Aorta (tissue), 5 donors: Measurements from ENCODE around the gene DHFR. TPM values are rescaled to one million over a fixed set of nuclear protein-coding genes. Genes with fewer than 3 reads are reported as not detected.

Experiments
- ATAC-seq: fragments of 200-7000 bp; cut with Tn5 transposase; one replicate; pipeline ENCODE4 v1.9.1; 2022; ENCODE audit warnings: moderate library complexity; ENCODE audit not compliant: low FRiP score
- DNase-seq, 2 donors: peaks; one replicate each; pipeline ENCODE4 v3.0.0-alpha.2; 2020
- H3K27ac ChIP-seq, 2 donors: one replicate each; pipeline ENCODE4 v1.5.1; 2013; ENCODE audit warnings: low read length in 2 of 2, mild to moderate bottlenecking in 2 of 2, moderate library complexity in 2 of 2, control low read depth in 1 of 2, inconsistent platforms in 1 of 2, low read depth in 1 of 2
- H3K27me3 ChIP-seq, 2 donors: one replicate each; pipeline ENCODE4 v1.6.1; 2013; ENCODE audit warnings: control low read depth in 1 of 2, low read length in 1 of 2, mild to moderate bottlenecking in 1 of 2, moderate library complexity in 1 of 2; ENCODE audit not compliant: insufficient read depth in 2 of 2, control insufficient read depth in 1 of 2
- H3K36me3 ChIP-seq, 2 donors: one replicate each; pipeline ENCODE4 v1.6.1; 2013; ENCODE audit warnings: control low read depth in 1 of 2, low read length in 1 of 2, mild to moderate bottlenecking in 1 of 2; ENCODE audit not compliant: insufficient read depth in 2 of 2, control insufficient read depth in 1 of 2
- H3K4me1 ChIP-seq, 2 donors: one replicate each; pipeline ENCODE4 v1.6.1; 2013; ENCODE audit warnings: low read length in 2 of 2, control low read depth in 1 of 2, mild to moderate bottlenecking in 1 of 2, moderate library complexity in 1 of 2; ENCODE audit not compliant: insufficient read depth in 2 of 2, control insufficient read depth in 1 of 2
- H3K4me3 ChIP-seq, 2 donors: one replicate each; pipeline ENCODE4 v1.5.1; 2013; ENCODE audit warnings: low read length in 2 of 2, control low read depth in 1 of 2, mild to moderate bottlenecking in 1 of 2
- H3K9me3 ChIP-seq: one replicate; pipeline ENCODE4 v1.6.1; 2013; ENCODE audit warnings: mild to moderate bottlenecking, low read length; ENCODE audit not compliant: control insufficient read depth
- WGBS, 2 donors: extraction: QIAGEN DNeasy Blood & Tissue Kit; methylation state at CpG; one replicate each; pipeline ENCODE4 v1.1.7; 2013; 5-methylcytosine and 5-hydroxymethylcytosine counted together
- intact Hi-C, 2 donors: fragments of 100-400 bp; cut with DNase I; formaldehyde crosslinking; loops; one replicate each; pipeline versions ENCODE4 v1.14.2 to v1.15.0; 2022
- polyA plus RNA-seq, 2 donors: library from polyadenylated mRNA; stranded (reverse); fragments of 200-250 nt; gene quantifications; one replicate each; pipeline ENCODE4 v1.2.3, GENCODE V29; 2013
- total RNA-seq, 2 donors: library from RNA; stranded (reverse); fragmentation: NEBNext Ultra II Directional; extraction: Animal tissue kit (Norgen Biotek cat#: 25700); gene quantifications; one replicate each; pipeline ENCODE4 v1.2.1, GENCODE V29; 2021
- donor health status: healthy with polysubstance abuse.
- donor health status: Bipolar disorder and iron deficiency.
- donor health status: DM: no; HTN: no; CAD: no.
- donor health status: DM: no; HTN: no; CAD: no.
- donor health status: DM: yes; HTN: yes; CAD: no.

The DHFR gene
- total and polyA plus RNA-seq, 4 donors, result 4.5 to 21.0 (median 8.2) TPM

DNA sequence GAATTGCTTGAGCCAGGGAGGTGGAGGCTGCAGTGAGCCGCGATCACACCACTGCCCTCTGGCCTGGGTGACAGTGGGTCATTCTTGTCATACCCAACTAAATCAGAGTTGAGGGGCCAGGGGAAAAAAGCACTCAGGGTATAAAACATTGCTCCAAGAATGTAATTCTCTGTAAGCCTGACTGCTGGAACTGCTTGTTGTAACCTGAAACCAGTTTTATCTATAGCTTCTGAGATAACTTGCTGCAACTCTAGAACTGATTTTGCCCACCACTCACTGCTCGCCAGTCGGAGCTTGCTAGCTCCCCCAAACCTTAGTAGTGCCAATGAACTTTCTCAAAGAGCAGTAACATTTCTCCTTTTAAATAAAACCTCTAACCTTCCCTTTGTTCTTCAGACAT is 9.9 kb downstream of the DHFR start:
- ATAC-seq, result no peak
- Histone ChIP-seq H3K27ac (no peak overlapping the region), H3K27me3 (no peaks in the 10 kb centered on the region), H3K9me3 (no peaks in the 10 kb centered on the region), H3K4me1 (no peaks in the 10 kb centered on the region), H3K4me3 (no peak overlapping the region), H3K36me3 (no peaks in the 10 kb centered on the region)
- intact Hi-C loops, result no loop called here
- 46 to 55% methylated on average over 4 of the region's 4 CpGs for WGBS, 2 donors
- DNase-seq, result no peak

DNA sequence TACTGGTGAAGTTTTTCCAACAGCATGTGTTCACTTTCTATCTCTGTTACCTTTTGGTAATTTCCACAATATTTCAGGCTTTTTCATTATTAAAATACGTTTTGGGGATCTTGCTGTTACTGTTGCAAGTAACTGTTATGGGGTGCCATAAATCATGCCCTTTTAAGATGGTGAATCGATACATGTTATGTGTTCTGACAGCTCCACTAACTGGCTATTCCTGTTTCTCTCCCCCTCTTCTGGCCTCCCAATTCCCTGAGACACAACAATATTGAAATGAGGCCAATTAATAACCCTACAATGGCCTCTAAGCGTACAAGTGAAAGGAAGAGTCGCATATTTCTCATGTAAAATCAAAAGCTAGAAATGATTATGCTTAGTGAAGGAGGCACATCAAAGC is 13.4 kb downstream of the DHFR start:
- 96% methylated on average over 4 of the region's 4 CpGs for WGBS, 2 donors
- DNase-seq, result no peak
- Histone ChIP-seq H3K4me1 (no peaks in the 10 kb centered on the region), H3K27ac (no peak overlapping the region), H3K4me3 (no peak overlapping the region), H3K9me3 (no peaks in the 10 kb centered on the region), H3K27me3 (no peaks in the 10 kb centered on the region), H3K36me3 (no peaks in the 10 kb centered on the region)
- intact Hi-C loops, result no loop called here
- ATAC-seq, result no peak

DNA sequence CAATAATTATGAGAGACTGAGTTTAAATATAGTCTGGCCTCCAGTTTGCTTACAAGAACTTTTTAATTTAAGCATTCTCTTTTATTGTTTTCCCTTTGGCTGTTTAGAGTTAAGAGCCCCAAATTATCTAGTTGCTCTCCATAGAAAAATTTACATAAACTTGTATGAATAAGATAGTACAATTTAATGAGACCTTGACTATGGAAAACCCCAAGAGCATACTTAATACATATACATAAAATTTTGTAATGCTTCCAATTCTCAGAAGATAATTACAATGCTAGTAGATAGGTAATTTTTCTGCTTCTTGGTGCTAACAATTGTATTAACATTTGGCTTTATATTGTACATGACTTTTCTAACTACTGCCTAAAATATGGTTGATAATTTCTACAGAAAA is 20.6 kb downstream of the DHFR start:
- DNase-seq (no peak), ATAC-seq (no peak)
- intact Hi-C loops, result no loop called here
- Histone ChIP-seq H3K4me3 (no peak overlapping the region), H3K36me3 (no peaks in the 10 kb centered on the region), H3K27ac (no peak overlapping the region), H3K4me1 (no peaks in the 10 kb centered on the region), H3K9me3 (no peaks in the 10 kb centered on the region), H3K27me3 (no peaks in the 10 kb centered on the region)

DNA sequence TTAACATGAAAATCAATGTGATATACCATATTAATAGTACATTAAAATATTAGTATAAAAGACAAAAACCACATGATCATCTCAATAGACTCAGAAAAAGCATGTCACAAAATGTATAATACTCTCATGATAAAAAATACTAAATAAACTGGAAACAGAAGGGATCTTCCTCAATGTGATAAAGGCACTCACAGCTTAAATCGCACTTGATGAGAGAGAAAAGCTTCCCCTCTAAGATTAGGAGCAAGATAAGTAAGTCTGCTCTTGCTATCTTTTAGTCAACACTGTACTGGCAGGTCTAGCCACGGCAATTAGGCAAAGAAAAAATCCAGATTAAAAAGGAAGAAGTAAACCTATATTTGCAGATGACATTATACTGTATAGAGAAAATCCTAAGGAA is 22.1 kb downstream of the DHFR start:
- WGBS, 2 donors, result 84 to 88% methylated on average over 2 of the region's 2 CpGs
- no peaks in the 10 kb centered on the region for H3K9me3 ChIP-seq
- no peak overlapping the region for H3K4me3 ChIP-seq
- intact Hi-C loops, result no loop called here
- no peak overlapping the region for H3K27ac ChIP-seq
- no peak for ATAC-seq
- H3K27me3 ChIP-seq, result no peaks in the 10 kb centered on the region
- no peaks in the 10 kb centered on the region for H3K36me3 ChIP-seq
- DNase-seq, result no peak
- no peaks in the 10 kb centered on the region for H3K4me1 ChIP-seq

DNA sequence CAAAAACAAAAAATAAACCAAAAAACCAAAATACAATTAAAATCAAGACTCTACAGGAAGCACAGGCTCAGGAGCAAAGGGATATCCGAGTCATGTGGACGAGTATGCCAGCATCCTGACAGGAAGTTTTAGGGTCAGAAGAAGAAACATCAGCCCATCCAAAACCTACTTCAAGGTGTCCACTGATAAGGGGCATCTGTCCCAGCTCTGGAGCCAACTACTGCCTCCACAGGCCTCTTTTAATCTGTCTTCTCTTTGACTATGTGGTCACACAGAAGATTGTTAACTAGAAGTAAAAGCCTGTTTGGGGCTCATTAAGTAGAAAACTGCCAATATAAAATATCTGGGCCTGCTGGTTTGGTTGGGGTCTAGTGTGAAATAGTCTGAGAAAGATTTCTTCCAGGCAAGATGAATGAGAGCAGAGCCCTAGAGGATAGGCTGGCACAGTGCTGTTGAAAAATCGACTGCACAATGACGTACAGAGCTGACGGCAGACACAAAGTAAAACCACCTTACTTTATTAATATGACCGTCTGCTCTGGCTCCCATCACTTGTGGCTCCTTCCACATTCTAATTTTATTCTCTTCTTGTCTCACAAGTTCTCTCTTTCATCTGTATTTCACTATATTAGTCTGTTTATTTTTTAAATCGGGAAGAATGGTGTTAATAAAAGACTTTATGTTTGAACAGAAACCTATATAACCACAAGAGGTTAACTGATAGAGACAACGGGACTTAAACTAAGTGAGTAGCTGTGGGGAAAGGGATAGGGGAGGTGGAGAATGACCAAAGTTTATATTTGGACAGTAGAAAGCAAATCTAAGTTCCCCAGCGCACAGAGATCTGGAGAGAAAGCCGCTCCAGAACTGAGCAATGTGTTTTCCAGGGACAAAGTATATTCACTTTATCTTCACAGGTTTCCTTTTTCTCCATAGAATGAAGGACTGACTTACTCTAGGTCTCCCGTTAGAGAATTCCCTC is 23.2 kb downstream of the DHFR start:
- Histone ChIP-seq H3K9me3 (no peaks in the 10 kb centered on the region), H3K27me3 (no peaks in the 10 kb centered on the region), H3K4me1 (no peaks in the 10 kb centered on the region), H3K4me3 (no peak overlapping the region), H3K36me3 (no peaks in the 10 kb centered on the region), H3K27ac (no peak overlapping the region)
- intact Hi-C loops, result no loop called here
- 90% methylated on average over 11 of the region's 11 CpGs for WGBS, 2 donors
- DNase-seq (no peak), ATAC-seq (no peak)

DNA sequence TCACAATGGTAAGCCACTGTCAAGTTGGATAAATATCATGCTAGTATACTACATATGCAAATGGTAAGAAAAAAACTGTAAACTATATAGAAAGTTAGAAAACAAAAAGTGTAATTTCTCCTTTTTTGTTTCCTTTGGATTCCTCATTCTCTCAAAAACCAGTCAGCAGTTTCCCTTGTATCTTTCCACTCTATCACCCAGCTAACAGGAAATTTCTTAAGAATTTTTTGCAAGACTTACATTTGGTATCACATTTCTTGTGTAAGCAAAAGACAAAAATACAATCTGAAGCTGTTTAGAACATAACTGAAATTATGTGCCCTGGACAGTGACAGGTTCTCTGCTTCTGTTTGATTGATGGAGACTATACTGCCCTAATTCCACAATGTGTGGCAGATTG is 25.5 kb downstream of the DHFR start:
- Histone ChIP-seq H3K9me3 (no peaks in the 10 kb centered on the region), H3K36me3 (no peaks in the 10 kb centered on the region), H3K4me1 (no peaks in the 10 kb centered on the region), H3K27ac (no peak overlapping the region), H3K4me3 (no peak overlapping the region), H3K27me3 (no peaks in the 10 kb centered on the region)
- no peak for DNase-seq
- intact Hi-C loops, result no loop called here
- ATAC-seq, result no peak

DNA sequence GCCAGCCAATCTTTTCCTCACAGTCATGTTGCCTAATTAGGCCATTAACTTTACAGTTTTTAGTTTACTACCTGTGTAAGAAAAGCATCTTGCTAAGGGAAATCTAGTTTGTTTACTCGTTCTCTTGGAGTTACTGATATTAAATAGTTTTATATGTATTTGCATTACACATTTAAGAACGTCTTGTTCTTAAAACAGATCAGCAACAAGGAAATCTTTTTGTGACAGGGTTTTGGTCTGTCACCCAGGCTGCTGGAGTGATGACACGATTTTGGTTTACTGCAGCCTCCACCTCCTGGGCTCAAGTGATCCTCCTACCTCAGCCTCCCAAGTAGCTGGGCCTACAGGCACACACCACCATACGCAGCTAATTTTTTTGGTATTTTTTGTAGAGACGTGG is 29.6 kb downstream of the DHFR start:
- H3K9me3 ChIP-seq, result no peaks in the 10 kb centered on the region
- DNase-seq, result no peak
- no peaks in the 10 kb centered on the region for H3K36me3 ChIP-seq
- intact Hi-C loops, result no loop called here
- no peak overlapping the region for H3K4me3 ChIP-seq
- ATAC-seq, result no peak
- H3K4me1 ChIP-seq, result no peaks in the 10 kb centered on the region
- H3K27me3 ChIP-seq, result no peaks in the 10 kb centered on the region
- WGBS, 2 donors, result 88 to 90% methylated on average over 5 of the region's 5 CpGs
- H3K27ac ChIP-seq, result no peak overlapping the region

DNA sequence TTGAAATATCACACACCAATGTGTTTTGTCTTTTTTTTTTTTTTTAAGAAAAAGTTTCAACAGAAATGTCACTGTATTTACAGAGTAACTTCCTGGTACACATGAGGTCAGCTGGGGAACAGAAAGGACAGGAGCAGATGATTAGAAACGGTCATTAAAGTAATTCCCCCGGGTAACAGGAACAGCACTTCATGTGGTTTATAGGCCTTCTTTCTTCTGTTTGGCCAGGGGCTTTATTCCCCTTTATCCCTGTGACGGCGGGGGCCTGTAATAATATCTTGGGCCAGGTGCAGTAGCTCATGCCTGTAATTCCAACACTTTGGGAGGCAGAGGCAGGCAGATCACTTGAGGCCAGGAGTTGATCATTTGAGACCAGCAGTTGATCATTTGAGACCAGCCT is 30.8 kb downstream of the DHFR start:
- Histone ChIP-seq H3K4me3 (no peak overlapping the region), H3K9me3 (no peaks in the 10 kb centered on the region), H3K4me1 (no peaks in the 10 kb centered on the region), H3K27me3 (no peaks in the 10 kb centered on the region), H3K27ac (no peak overlapping the region), H3K36me3 (no peaks in the 10 kb centered on the region)
- ATAC-seq (no peak), DNase-seq (no peak)
- intact Hi-C loops, result no loop called here
- WGBS, 2 donors, result 40 to 50% methylated on average over 4 of the region's 4 CpGs

DNA sequence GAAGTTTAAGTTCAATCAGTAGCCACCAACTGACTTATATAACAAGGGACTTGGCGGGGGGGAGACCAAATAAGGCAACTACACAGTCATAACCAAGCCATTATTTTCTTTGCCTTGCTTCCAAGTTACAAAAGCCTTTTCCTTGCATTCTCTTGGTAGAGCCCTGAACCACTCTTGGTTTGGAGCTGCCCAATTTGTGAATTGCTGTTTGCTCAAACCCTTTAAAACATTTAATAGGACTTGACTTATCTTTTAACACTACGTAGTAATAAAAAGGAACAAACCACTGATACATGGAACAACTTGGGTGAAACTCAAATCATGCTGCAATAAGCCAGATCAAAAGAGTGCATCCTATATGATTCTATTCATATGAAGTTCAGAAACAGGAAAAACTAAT is 32.0 kb downstream of the DHFR start:
- no peaks in the 10 kb centered on the region for H3K4me1 ChIP-seq
- no peaks in the 10 kb centered on the region for H3K9me3 ChIP-seq
- intact Hi-C loops, result no loop called here
- H3K27me3 ChIP-seq, result no peaks in the 10 kb centered on the region
- no peak overlapping the region for H3K27ac ChIP-seq
- ATAC-seq, result no peak
- H3K4me3 ChIP-seq, result no peak overlapping the region
- WGBS, 2 donors, result 88 to 94% methylated on average over 2 of the region's 2 CpGs
- no peak for DNase-seq
- H3K36me3 ChIP-seq, result no peaks in the 10 kb centered on the region
